Stimulated activated CD8-positive, alpha-beta memory T cell treated with anti-CD3 and anti-CD28 coated beads, Interleukin-2, amount 100 ng/mL, for 48 hours (primary cell): ENCODE measurements around the gene PKD1.

Source experiments
- DNase-seq, 2 donors: peaks; one replicate each; pipeline ENCODE4 v3.0.0-alpha.2; 2020; ENCODE audit warnings: low read depth in 2 of 2

PKD1 gene

DNA sequence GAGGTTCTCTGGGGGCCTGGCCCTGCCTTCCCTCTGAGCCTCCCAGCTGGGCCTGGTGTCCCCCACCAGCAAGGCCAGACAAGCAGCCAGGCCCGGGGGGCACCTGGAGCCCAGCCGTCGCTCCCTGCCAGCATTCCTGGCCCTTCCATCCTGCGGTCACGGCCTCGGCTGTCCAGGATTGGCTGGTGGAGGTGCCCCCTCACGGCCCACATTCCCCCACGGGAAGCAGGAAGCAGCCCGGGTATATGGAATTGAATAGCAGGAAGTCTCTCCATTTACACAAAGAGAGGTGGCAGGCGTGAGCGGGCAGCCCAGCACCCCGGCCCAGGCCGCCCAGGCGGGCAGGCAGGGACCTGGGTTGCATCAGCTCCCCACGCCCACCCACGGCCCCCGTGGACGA, 34.4 kb upstream of the PKD1 start:
- no peak for DNase-seq

DNA sequence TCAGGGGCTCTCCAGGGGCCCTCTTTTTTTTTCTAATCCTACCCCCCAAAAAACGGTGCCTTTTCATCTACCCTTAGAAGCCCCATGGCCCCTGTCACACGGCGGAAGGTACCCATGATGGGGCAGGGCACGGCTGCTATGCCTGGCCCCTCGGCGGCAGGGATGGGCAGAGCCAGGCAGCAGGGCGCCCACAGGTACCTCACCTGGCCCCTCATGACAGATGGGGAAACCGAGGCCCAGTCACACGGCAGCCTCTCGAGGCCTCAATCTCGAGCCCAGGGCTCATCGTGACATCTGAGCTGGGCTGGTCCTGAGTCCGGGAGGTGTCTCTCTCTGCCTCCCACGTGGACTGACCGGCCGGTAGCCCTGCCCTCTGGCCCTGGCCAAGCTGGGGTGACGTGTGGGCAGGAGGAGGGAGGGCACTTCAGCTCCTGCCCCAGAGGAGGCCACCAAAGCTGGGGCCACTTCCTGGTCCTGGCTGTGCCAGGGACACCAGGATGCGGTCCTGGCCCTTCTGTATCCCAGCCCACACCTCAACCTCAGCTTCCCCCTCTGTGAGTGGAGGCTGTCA, 31.5 kb upstream of the PKD1 start:
- no peak for DNase-seq

DNA sequence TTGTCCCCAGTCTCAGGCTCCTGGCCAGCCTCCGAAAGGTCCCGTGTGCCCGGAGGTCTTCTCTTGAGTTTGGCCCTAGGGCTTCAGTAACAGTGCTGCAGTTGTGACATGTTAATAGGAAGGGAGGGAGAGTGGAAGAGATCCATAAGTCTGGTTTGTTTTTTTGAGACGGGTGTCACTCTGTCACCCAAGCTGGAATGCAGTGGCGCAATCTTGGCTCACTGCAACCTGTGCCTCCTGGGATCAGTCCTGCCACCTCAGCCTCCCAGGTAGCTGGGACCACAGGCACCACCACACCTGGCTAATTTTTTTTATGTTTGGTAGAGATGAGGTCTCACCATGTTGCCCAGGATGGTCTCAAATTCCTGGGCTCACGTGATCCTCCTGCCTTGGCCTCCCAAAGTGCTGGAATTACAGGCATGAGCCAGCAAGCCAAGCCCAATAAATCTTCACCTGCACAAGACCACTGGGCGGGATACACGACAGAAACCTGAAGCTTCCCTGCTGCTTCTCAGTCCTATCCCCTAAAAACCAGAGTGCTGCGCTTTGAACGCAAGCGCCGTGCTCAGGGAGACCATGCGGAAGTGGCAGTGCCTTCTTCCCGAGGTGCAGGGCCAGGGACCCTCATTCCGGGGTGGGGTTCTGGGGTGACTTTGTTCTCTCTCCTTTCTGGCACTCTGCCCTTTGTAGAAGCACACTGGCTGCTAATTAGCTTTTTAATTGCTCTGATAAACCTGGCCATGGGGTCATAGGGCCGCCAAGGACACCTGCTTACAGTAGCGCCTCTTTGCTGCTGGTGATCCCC, 30.8 kb upstream of the PKD1 start:
- no peak for DNase-seq

DNA sequence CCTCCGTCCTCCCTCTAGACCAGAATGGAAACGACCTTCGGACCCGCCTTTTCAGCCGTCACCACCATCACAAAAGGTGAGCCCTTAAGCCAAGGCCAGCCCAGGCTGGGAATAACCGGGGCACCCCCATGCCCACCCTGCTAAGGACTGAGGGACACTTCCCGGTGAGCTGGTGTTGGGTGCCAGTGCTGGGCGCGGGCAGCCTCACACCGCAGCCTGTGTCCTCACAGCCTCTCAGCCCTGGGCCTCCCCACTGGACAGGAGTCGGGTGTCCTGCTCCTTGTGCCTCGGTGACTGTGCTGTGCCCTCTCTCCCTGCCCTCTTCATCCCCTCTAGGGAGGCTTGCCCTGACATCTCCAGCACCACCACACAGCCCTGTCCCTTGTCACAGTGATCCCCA, 30.2 kb upstream of the PKD1 start:
- DNase-seq: no peak

DNA sequence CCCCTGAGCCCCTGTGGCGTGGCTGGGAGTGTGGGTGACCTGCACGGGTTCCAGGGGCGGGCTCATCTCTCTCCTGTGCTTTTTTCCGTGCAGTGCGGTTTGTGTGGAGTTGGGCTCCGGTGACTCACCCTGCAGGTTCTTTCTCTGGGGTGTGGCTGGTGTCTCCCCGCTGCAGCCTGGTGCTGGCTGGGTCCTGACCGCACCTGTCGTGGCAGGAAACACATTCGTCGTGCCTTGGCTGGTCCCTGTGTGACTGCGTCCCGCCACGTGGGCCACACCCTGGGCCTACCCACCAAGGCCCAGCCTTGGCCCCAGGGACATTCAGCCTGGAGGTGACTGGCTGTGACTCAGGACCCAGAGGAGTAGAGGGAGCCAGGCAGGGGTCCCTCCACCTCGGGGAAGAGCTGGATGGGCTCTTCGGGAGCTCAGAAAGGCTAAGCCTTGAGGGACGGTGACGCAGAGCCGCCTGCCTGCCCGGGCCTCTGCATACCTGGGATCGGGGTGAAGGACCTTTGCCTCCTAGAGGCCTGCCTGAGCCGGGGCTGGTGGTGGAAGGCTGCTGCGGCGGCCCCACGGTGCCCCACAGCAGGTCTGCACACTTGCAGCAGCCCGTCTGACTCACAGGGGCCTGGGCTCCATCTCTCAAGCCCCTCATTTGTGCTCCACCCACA, 27.6 kb upstream of the PKD1 start:
- DNase-seq: no peak

DNA sequence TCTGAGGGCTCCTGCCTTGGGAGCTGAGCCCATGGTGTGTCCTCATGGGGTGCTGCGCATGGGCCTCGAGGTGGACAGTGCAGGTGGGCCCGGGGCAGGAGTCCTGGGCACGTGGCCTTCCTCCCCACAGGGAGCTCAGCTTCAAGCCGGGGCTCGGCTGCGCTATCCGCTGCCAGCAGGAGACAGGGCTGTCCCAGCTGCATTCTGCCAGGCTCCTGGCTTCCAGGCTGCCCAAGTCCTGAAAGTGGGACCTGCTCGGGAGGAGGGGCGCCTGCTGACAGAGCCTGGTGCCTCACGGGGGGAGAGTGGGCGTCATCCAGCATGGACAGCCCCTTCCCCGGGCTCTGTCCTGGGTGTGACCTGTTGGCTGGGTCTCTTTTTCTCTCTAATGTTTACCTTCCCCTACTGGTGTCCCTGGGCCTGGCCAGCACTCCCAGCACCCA, 27.0 kb upstream of the PKD1 start:
- no peak for DNase-seq

DNA sequence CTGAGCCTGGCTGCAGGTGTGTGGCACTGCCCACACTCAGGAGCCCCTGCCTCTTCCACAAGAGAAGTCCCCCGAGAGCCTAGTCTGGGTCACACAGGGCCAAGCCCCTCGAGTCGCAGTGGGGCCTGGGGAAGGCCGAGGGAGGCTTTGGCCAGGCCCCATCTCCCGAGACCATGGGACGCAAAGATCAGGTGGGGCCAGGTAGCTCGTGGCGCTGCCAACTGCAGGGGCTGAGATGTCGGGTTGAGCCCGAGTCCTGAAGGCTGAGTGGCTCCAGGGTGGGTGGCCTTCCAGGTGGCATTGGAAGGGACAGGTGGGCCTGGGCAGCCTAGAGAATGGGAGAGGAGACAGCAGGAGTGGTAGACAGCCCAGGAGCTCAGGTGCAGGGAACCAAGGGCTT, 26.2 kb upstream of the PKD1 start:
- no peak for DNase-seq

DNA sequence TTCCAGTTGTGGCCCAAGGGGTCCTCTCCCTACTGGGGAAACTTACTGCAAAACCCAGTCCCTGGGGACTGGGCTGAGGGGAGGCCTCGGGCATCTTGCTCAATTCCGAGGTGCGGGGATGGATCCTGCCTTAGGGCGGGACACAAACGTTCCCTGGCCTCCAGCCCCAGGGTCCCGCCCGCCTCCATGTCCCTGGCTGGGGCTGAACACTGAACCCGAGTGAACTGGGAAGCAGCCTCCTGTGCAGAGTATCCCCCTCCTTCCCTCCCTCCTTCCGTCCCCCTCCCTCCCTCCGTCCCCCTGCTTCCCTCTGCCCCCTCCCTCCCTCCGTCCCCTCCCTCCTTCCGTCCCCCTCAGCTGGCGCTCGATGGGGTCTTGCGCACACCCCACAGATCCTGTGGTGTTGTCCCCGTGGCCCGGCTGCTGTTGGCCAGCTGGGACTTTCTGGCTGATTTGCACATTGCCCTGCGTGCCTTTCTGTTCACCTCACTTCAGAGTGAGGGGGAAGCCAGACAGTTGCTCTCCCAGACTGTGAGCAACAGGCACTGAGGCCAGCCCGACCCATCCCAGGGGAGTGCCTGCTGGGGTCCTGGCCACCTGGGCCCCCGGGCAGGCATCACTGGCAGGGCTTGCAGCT, 25.3 kb upstream of the PKD1 start:
- no peak for DNase-seq

DNA sequence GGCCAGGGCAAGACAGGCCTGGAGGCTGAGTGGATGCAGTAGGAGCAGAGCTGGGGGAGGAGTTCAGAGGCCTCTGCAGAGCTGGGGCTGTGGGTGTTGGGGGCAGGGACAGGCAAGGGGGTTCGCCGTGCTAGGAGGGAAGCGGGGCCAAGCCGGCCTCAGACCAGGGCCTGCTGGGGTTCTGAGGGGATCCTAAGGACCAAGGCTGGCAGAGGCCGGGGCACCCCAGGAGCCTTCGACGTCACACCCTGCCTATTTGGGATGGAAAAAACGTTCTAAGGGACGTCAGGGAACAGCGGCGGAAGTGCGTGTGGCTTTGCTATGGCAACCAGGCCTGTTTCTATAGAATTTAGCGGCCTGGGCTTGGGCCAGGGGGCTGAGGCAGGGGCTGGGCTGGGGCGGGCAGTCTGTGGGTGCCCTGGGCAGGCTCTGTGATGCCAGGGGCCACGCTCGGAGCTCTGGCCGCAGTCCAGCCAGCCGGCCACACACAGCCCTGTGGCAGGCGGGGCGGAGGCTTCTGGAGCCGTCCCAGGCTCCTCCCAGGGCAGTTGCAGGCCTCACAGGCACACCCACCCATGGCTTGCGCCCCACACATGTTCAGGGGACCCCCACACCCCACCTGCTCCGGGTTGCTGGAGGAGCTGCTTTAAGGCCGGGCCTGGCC, 23.6 kb upstream of the PKD1 start:
- DNase-seq: no peak

DNA sequence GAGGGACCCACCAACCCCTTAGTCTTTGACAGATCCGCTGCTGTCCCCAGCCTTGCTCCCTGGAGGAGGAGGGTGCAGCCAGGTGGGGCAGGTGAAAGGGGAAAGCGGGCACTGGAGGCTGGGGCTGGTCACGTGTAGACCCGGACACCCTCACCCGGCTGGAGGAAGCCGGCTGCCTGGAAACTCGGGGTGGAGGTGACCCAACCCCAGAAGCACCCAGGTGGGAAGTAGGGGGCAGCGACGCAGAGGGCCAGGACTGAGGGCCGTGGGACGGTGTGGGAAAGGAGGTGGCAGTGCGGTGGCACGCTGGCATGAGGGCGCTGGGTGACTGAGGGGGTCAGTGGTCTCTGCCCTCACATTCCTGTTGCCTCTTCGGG, 22.6 kb upstream of the PKD1 start:
- no peak for DNase-seq

DNA sequence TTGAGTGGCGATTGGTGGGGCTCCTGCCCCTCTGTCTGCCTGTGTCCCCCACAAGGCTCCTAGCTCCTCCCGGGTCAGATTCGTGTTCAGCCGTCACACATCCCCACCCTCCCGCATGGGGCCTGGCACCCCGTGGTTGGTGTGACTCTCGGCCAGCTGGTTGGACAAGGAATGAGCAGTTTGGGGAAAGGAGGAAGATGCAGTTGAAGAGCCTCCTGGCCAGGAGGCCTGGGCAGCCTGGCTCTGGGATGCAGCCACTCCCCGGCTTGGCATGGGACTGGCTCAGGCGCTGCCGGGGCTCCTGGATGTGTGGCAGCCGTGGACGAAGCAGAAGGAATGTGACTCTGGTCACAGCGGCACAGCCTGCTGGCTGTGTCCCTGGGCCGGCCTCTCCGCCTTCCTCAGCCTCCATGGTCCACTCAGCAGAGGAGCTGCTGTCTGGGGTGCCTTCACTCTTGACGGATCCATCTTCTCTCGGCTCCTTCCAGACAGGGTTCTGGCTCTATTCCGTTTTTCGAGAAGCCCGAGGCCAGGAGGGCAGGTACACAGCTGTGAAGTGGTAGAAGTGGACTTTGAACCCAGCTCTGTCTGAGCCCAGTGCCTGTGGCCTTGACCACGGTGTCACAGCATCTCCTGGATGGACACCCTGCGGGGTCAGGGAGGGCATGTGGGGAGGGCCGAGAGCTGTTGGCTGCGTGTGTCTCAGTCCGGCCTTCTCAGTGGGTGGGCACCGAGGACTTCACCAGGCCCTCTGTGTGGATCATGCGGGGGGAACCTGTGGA, 22.0 kb upstream of the PKD1 start:
- no peak for DNase-seq

DNA sequence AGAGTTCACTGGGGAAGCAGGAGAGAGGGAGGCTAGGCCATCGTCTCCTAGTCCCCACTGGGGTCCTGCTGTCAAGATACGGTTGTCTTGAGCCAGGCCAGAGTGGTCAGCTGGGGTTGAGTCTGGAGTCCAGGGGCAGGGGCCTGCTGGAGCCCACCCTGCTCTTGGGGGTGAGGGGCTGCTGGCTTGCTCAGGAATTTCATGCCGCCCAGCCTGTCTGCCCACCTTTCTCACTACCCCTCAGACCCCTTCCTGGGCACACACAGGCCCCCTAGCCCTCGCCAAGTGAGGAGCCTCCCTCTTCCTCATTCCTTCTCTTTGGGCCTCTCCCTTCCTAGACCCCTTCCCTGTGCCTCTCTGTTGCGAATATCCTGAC, 21.1 kb upstream of the PKD1 start:
- DNase-seq: no peak

DNA sequence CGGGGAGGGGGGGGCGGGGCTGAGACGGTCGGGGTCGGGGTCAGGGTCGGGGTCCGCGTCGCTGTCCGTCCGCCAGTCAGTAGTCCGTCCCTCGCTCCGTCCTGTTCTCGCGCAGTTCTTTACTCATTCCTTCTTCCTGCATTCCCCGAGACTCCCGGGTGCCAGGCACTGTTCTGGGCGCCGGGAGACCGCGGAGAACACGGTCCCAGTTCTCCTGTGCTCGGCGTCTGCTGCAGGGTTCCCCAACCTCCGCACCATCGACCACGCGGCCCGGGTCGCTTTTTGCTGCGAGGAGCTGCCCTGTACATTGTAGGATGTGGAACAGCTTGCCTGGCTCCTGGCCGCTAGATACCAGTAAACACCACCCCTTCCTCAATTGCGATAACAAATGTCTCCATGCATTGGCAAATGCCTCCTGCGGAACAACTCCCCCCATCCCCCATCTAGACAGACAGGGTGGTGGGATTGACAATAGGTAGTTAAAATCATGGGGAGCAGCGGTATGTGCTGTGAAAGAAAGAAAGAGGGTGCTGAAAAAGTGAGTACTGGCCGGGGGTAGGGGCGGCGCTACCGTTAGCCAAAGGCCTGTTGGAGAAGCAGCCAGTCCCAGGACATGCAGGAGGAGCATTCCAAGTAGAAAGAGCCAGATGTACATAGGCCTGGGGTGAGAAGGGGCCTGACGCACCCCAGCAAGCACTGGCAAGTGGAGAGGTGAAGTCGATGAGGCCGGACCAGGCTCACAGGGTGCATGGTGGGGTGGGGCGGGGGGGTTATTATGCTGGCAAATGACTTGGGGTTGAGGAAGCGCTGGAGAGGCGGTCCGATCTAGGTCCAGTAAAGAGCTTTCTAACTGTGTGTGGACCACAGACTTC, 20.5 kb upstream of the PKD1 start:
- no peak for DNase-seq

DNA sequence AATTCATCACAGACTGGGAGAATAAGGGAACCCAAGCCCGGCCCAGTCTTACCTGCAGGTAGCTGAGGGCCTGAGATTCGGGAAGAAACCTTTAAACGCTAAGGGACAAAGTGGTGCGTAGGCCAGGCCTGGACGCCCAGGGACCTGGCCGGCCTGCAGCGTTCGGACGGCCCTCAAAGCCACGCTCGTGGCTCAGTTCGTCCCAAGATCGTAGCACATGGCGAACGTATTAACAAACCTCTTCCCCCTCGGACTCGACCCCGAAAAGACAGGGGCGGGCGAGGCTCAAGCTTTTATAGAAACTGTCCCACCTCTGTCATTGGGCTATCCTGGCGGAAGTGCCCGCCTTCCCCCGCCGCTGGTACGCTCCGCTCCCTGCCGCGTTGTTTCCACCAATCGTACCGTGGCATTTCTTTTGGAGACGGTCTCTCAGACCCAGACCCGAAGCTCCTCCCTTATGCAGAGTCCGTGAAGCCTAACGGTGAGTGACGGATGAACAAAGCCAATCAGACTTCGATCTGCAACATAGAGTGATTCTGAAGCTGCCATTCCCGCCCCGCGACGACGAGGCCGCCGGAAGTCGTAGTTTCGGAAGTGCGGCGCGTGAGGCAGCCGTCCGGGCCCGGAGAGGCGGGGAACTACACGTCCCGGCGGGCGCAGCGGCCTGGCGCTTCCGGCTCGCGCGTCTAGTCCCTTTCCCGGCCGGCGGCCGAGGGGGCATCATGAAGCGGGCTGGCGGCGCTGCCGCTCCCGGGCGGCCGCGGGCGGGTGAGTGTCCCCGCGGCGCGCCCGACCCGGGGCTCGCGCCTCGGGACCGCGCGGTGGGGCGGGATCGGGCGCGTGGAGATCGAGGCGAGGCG, 19.6 kb upstream of the PKD1 start, which contains the start of gene TRAF7:
Gene TRAF7, plus strand, starts transcription at position 692 of the 860 bp plus-strand sequence. CDS start 8,139 bp downstream, outside the sequence.
- DNase-seq: peak; percentile 93 to 94

DNA sequence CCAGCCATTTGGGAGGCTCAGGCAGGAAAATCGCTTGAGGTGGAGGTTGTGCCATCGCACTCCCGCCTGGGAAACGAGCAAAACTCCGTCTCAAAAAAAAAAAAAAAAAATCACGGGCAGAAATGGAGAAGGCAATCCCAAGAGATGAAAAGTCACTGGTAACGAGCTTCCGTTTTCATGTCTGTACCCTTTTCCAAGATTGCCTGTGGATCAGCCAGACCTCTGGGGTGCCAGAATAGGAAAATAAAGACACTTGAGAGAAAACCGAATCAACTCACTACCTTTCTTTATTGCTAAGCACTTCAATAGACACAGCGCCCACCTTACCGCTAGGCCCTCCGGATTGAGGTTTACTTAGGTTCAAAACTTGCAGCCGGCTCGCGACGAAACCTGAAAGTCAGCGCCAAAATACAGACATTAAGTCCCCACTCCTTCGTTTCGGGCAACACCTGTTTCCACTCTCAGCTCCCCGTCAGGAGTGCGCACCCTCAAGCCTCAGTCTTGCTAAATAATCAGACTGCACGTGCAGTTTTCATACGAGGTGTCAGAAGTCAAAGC, 18.9 kb upstream of the PKD1 start:
- DNase-seq: no peak

DNA sequence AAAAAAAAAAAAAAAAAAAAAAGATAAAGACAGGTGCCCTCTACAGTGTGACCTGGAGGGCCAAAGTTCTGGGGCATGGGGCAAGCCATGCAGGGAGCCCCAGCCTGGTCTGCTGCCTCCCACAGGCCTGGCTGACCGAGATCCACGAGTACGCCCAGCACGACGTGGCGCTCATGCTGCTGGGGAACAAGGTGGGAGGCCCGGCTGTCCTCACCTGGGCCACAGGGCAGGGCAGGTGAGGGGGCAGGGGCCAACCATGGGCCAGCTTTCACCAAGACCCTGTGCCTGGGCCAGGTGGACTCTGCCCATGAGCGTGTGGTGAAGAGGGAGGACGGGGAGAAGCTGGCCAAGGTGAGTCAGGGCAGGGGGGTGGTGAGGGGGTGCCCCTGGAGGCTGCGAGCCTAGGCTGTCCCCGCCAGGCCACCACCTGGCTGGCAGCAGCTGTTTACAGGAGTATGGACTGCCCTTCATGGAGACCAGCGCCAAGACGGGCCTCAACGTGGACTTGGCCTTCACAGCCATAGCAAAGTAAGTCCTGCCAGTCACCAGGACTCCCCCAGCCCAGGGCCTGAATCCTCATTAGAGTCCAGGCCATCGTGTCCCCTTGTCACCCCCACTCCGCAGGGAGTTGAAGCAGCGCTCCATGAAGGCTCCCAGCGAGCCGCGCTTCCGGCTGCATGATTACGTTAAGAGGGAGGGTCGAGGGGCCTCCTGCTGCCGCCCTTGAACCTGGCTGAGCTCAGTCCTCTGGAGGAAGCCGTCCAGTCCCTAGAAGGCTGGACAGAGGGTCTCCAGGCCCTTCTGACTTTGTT, 17.2 kb upstream of the PKD1 start:
- DNase-seq: peak in 1 of 2 donors; percentile 20

DNA sequence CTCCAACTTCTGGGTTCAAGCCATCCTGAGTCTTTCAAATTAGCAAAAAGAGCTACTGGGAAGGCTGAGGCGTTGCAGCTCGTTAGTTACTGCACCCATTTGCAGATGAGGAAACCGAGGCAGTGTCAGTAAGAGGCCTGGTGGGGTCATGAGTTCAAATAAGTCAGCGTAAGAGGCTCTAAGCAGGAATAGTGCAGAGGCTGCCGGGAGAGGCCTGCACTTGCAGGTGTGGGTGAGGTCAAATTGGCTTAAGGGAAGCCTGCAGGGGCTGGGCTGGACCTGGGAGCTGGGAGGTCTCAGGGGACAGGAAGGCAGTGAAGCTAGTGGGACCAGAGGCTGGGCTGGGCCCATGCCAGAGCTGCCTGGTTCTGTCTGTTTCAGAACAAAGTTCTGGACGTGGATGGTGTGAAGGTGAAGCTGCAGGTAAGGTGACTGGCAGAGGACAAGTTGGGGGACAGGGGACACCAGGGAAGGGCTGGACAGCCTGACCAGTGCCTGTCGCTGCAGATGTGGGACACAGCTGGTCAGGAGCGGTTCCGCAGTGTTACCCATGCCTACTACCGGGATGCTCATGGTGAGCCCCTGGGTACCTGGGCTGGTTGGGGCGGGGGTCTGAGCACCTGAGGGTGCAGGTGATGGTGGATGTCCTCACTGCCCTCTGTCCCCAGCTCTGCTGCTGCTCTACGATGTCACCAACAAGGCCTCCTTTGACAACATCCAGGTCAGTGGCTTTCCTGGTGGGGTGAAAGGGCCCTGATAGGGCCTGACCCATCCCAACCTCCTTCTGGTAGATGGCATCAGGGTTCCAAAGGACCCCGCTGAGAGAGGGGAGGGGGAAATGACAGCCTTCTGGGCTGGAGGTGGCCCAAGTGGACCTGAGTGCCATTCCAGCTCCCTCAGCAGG, 15.7 kb upstream of the PKD1 start:
- DNase-seq: peak in 1 of 2 donors; percentile 12
